Pancreas (tissue), 10 donors: ENCODE data around the gene RBM15. TPM values are rescaled to one million over a fixed set of nuclear protein-coding genes. Genes with fewer than 3 reads are reported as not detected.

Source experiments
- ATAC-seq, 4 donors: fragments of 200-7000 bp; cut with Tn5 transposase; one replicate each; pipeline versions ENCODE4 v1.8.0 to v1.9.1; 2020; ENCODE audit warnings: mild to moderate bottlenecking in 4 of 4, moderate library complexity in 4 of 4
- DNase-seq, 6 donors: peaks; one replicate each; pipeline ENCODE4 v3.0.0-alpha.2; 2020
- FAIRE-seq: peaks from 2 replicates; lab custom pipeline; 2012; peaks lifted over from hg19 to GRCh38; lab: Jason Lieb, UNC
- H3K27ac ChIP-seq, 4 donors: fragments of 200-600 bp; sonication (generic); 1 replicate in 3 of 4; 2 replicates in 1 of 4; pipeline versions ENCODE4 v1.5.0 to v1.8.0; 2020
- H3K27me3 ChIP-seq, 4 donors: fragments of 200-600 bp; one replicate each; pipeline ENCODE4 v1.8.0; 2021
- H3K36me3 ChIP-seq, 3 donors: fragments of 200-600 bp; sonication (generic) in 1 of 3; one replicate each; pipeline versions ENCODE4 v1.5.0 to v1.8.0; 2020 to 2021
- H3K4me1 ChIP-seq, 3 donors: fragments of 200-600 bp; one replicate each; pipeline ENCODE4 v1.8.0; 2021
- H3K4me3 ChIP-seq, 4 donors: fragments of 200-600 bp; sonication (generic) in 2 of 4; one replicate each; pipeline versions ENCODE4 v1.5.0 to v1.8.0; 2020 to 2021
- H3K9me3 ChIP-seq, 4 donors: fragments of 200-600 bp; one replicate each; pipeline ENCODE4 v1.8.0; 2021
- WGBS, 2 donors: extraction: QIAGEN DNeasy Blood & Tissue Kit; methylation state at CpG; one replicate each; pipeline ENCODE4 v1.1.7; 2013; 5-methylcytosine and 5-hydroxymethylcytosine counted together
- intact Hi-C, 3 donors: fragments of 100-400 bp; cut with DNase I; formaldehyde crosslinking; loops; one replicate each; pipeline versions ENCODE4 v1.11.1 to v1.14.2; 2022
- polyA plus RNA-seq, 2 donors: library from polyadenylated mRNA; stranded (reverse); fragments of 200-250 nt; gene quantifications; one replicate each; pipeline ENCODE4 v1.2.3, GENCODE V29; 2013
- total RNA-seq, 6 donors: library from RNA; stranded (reverse); fragmentation: NEBNext Ultra II Directional in 4 of 6; extraction: Animal tissue kit (Norgen Biotek cat#: 25700) in 4 of 6; gene quantifications; one replicate each; pipeline versions ENCODE4 v1.2.1 to v1.2.4, GENCODE V29; 2021 to 2023
- TF ChIP-seq, protein P1 (sequence below), 4 donors: fragments of 200-600 bp; sonication (generic) in 3 of 4; IDR thresholded peaks; one replicate each; pipeline versions ENCODE4 v1.5.0 to v1.8.0; 2021; ENCODE audit warnings: antibody characterized with exemption in 4 of 4
- donor health status: healthy with polysubstance abuse.
- donor health status: DM: no; HTN: no; CAD: no; lungs with moderate emphysema.
- donor health status: DM: no; HTN: no; CAD: no.
- donor health status: control.
- donor health status: control.
- donor health status: Bipolar disorder and iron deficiency.
- donor health status: DM: yes; HTN: yes; CAD: no.
- donor health status: DM: no; HTN: no; CAD: no.
- donor health status: DM: no; HTN: no; CAD: no.
- donor health status: DM: yes; HTN: yes; CAD: no.

Gene RBM15
- total and polyA plus RNA-seq, 8 donors = 1.6 to 14.2 (median 7.7) TPM

DNA sequence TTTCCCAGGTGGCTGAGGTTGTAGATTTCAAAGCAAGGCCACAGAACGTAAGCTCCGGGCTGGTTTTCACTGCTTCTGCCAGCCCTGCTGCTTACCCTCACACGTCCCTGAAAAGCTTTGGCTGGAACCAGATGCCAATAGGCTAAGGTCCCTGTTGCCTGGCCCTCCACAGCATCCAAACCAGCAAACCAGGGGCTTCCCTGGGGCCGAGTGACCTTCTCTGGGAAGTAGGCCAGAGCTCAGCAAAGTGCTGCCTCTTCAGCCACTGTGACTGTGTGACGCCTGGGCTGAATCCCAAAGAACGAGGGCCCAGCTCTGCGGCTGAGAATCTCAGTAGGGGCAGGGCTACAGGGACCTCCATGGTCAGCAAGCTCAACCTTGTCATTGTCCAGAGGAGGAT is 28.9 kb upstream of the RBM15 start:
- DNase-seq (no peak), FAIRE-seq (no peak), ATAC-seq (no peak)
- Histone ChIP-seq H3K27me3 (no peaks in the 10 kb centered on the region), H3K4me1 (peaks cover 0 to 9% (median 0%) of the 10 kb centered on the region in 3 donors), H3K4me3 (no peak overlapping the region), H3K36me3 (no peaks in the 10 kb centered on the region), H3K9me3 (no peaks in the 10 kb centered on the region), H3K27ac (no peak overlapping the region)
- 63 to 66% methylated on average over 7 of the region's 7 CpGs for WGBS, 2 donors
- TF ChIP-seq, protein P1, sequence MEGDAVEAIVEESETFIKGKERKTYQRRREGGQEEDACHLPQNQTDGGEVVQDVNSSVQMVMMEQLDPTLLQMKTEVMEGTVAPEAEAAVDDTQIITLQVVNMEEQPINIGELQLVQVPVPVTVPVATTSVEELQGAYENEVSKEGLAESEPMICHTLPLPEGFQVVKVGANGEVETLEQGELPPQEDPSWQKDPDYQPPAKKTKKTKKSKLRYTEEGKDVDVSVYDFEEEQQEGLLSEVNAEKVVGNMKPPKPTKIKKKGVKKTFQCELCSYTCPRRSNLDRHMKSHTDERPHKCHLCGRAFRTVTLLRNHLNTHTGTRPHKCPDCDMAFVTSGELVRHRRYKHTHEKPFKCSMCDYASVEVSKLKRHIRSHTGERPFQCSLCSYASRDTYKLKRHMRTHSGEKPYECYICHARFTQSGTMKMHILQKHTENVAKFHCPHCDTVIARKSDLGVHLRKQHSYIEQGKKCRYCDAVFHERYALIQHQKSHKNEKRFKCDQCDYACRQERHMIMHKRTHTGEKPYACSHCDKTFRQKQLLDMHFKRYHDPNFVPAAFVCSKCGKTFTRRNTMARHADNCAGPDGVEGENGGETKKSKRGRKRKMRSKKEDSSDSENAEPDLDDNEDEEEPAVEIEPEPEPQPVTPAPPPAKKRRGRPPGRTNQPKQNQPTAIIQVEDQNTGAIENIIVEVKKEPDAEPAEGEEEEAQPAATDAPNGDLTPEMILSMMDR (IDR thresholded peaks at IDR 0.05) = no peak
- intact Hi-C loops = loop anchor here (2.0 to 10.0 kb wide), 3 partner anchors 103 to 155 kb away; no protein-coding TSS in a partner anchor

DNA sequence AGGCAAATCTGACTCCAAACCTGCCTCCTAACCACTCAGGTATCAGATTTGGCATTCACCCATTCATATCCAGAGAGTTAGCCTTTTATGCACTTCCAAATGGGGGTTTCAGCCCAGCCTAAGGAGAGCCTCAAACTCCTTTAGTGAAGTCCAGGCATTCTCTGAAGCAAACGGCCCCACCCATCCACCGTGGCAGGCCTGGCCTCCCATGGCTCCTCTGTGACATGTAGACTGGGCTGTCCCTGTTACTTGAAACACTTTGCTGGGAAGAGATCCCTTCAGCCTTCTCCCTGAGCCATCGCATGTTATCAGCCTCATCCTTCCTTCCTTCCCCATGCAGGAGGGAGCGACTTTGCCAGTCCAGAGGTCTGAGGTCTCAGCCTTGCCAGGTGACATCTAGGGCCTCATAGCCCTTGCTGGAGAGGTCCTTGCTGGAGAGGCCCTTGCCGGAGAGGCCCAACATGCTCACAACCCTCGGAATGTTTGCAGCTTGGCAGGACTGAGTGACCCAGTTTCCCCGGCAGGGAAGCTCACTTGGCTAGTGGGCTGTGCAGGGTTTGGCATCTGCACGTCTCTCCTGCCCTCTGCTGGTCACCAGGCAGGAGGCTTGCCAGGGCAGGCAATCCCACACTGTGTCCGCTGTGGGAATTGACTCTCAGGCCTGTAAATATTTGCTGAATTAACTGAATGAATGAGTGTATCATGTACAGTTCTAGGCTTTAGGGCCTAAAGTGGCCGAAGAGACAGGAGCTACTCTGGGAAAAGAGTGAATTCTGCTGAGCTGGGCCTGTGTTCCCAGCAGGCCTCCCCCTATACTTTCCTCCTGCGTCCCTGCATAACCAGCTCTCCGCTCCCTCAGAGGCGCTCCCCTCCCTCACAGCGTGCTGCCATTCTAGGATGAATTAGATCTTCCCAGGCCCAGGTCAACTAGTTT is 26.7 kb upstream of the RBM15 start:
- peak; percentile 96 to 98 (median 96) for ATAC-seq
- WGBS, 2 donors = 42 to 43% methylated on average over 14 of the region's 14 CpGs
- no peak for FAIRE-seq
- peaks cover 0 to 9% (median 0%) of the 10 kb centered on the region in 3 donors for H3K4me1 ChIP-seq
- no peaks in the 10 kb centered on the region for H3K27me3 ChIP-seq
- peak; percentile 71 to 91 (median 84) for DNase-seq
- H3K36me3 ChIP-seq = no peaks in the 10 kb centered on the region
- no peak overlapping the region for H3K27ac ChIP-seq
- TF ChIP-seq, protein P1 (IDR thresholded peaks at IDR 0.05) = peak; percentile 91 to 95 (median 93)
- H3K9me3 ChIP-seq = no peaks in the 10 kb centered on the region
- intact Hi-C loops = loop anchor here in 2 of 3 donors (2.0 to 10.0 kb wide), 3 partner anchors 106 to 152 kb away; no protein-coding TSS in a partner anchor
- H3K4me3 ChIP-seq = no peak overlapping the region

DNA sequence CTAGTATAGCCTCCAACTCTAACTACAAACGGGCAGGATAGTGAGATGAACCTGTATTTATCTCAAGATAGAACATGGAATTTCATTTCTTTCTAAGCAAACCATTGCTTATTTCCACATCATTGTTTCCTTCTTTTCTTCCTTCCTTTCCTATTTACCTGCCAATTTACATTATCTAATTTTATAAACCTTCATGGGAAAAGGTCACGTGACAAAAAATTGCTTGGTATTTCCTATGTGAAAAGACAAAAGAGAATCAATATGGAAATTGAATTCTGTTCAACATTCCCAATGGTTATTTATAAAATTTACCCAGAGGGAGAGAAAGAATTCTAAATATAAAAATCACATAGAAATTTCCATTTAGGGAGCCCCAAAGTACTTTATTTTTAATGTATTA is 22.4 kb upstream of the RBM15 start:
- ATAC-seq = no peak
- no peaks in the 10 kb centered on the region for H3K27me3 ChIP-seq
- no peak overlapping the region for H3K4me3 ChIP-seq
- no peak for DNase-seq
- H3K27ac ChIP-seq = no peak overlapping the region
- FAIRE-seq = no peak
- no peaks in the 10 kb centered on the region for H3K36me3 ChIP-seq
- intact Hi-C loops = loop anchor here in 2 of 3 donors (10.0 kb wide), 2 partner anchors 122 to 148 kb away; no protein-coding TSS in a partner anchor
- H3K4me1 ChIP-seq = peaks cover 0 to 4% (median 0%) of the 10 kb centered on the region in 3 donors
- no peaks in the 10 kb centered on the region for H3K9me3 ChIP-seq
- TF ChIP-seq, protein P1 (IDR thresholded peaks at IDR 0.05) = no peak
- WGBS, 2 donors = 71 to 79% methylated on average over 2 of the region's 2 CpGs

DNA sequence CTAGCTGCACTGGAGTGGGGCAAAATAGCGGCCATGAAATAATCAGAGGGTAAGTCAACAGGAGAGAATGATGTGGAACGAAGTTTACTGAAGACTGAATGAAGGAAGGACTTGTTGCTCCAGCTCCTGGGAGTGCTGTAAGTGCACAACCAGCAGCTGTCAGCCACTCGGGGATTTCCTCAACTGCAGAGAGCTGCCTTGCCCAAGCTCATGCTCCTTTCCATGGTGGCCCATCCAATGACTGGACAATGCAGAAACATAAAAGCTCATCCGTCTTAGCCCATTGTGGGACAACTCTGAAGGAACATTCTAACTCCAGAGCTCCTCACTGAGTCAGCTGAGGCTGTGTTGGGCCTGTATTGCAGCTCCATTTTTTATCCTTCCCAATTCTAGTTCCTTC is 21.1 kb upstream of the RBM15 start:
- DNase-seq (no peak), ATAC-seq (no peak), FAIRE-seq (no peak)
- Histone ChIP-seq H3K4me1 (no peaks in the 10 kb centered on the region), H3K27ac (no peak overlapping the region), H3K9me3 (no peaks in the 10 kb centered on the region), H3K4me3 (no peak overlapping the region), H3K27me3 (no peaks in the 10 kb centered on the region), H3K36me3 (no peaks in the 10 kb centered on the region)
- 77 to 87% methylated on average over 4 of the region's 4 CpGs for WGBS, 2 donors
- TF ChIP-seq, protein P1 (IDR thresholded peaks at IDR 0.05) = no peak
- intact Hi-C loops = loop anchor here in 2 of 3 donors (10.0 kb wide), 2 partner anchors 123 to 147 kb away; no protein-coding TSS in a partner anchor
